ES-I3 (cell line): Measurements from ENCODE around the gene SLC29A3.

Experiments
- H3K36me3 ChIP-seq: 2 replicates; pipeline ENCODE4 v1.6.1; 2013; ENCODE audit warnings: mild to moderate bottlenecking, low read length, control low read depth, moderate library complexity; ENCODE audit not compliant: insufficient read depth
- H3K4me1 ChIP-seq: 2 replicates; pipeline ENCODE4 v1.6.1; 2013; ENCODE audit warnings: mild to moderate bottlenecking, control low read depth, low read length; ENCODE audit not compliant: insufficient read depth
- H3K9ac ChIP-seq: 2 replicates; pipeline ENCODE4 v1.6.1; 2013; ENCODE audit warnings: low read depth, mild to moderate bottlenecking, low read length, moderate library complexity
- H3K9me3 ChIP-seq: 2 replicates; pipeline ENCODE4 v1.6.1; 2013; ENCODE audit warnings: mild to moderate bottlenecking, low read length, moderate library complexity; ENCODE audit not compliant: control insufficient read depth, insufficient read depth

The SLC29A3 gene

DNA sequence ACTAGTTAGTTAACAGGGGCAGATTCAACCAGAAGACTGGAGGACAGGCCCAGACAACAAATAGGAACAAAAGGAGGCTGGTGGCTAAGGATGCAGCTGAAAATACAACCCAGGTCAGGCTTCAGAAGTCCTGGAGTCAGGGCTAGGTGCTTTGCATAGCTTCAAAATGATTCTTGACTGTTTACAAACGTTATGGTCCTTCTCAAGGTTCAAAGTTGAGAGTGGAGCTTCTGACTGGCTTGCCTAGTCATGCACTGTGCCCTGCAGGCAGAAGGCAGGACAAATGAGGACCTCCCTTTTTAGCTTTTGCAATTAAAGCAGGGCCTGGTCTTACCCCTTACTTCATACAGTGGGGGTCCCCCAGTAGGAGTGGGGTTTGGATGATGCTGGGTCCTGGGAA, 73.2 kb downstream of the SLC29A3 start:
- H3K9ac ChIP-seq = no peak overlapping the region

DNA sequence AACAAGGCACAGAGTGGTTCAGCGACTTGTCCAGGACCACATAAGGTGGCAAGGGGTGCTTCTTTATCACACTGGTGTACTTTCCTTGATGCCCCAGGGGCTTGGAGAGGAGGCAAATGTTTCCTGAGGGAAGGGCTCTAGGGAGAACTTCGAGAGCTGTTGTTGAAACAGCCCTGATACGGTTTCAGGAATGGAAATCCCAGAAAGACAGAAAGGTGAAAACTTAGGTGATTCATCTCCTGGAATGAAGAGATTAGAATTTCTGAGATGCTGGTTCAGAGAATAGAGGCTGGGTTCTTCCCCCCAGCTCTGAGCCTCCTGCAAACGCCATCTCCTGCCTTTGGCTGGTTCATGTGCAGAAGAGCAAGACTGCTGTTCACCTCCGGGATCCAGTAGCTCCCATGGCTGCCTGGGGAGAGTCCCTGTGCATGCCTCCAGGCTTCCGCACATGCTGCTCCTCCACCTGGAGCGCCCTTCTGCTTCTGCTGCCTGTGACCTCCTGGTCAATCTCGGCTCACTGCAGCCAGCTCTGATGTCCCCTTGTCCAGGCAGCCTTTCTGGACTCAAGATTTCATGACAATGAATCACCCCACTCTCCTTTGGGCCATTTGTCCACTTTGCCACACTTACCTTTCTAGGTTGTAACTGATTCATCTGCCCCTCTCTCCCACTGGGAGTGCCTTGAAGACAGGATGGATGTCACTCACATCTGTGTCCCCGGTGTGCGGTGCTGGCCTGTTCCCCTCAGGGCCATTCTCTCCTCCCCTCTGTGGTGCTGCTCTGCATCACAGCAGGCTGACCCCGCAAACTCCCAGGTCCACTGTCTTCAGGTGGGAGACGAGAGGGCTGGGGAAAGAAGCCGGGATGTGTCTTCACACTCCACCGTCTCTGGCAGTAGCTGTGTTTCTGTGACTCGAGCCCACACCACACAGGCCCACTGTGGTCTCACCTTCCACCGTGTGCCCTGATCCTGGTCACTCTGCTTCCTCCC, 74.0 kb downstream of the SLC29A3 start:
- Histone ChIP-seq H3K9me3 (no peaks in the 10 kb centered on the region), H3K36me3 (no peaks in the 10 kb centered on the region), H3K4me1 (peaks cover 8% of the 10 kb centered on the region), H3K9ac (no peak overlapping the region)

More for the DNA sequence above, 73.2 kb downstream of the SLC29A3 start:
- no peaks in the 10 kb centered on the region for H3K36me3 ChIP-seq
- peaks cover 8% of the 10 kb centered on the region for H3K4me1 ChIP-seq
- no peaks in the 10 kb centered on the region for H3K9me3 ChIP-seq

- no peaks in the 10 kb centered on the region for H3K9me3 ChIP-seq
- H3K4me1 ChIP-seq = peaks cover 15% of the 10 kb centered on the region
- H3K36me3 ChIP-seq = no peaks in the 10 kb centered on the region
- H3K9ac ChIP-seq = no peak overlapping the region
Observed at GRCh38 chr10:71393841-71394475, 74.9 kb downstream of the SLC29A3 start.

- peaks cover 19% of the 10 kb centered on the region for H3K4me1 ChIP-seq
- no peaks in the 10 kb centered on the region for H3K9me3 ChIP-seq
- H3K9ac ChIP-seq = no peak overlapping the region
- H3K36me3 ChIP-seq = no peaks in the 10 kb centered on the region
Observed at GRCh38 chr10:71394926-71395562, 76.0 kb downstream of the SLC29A3 start.

- Histone ChIP-seq H3K4me1 (peaks cover 17% of the 10 kb centered on the region), H3K36me3 (no peaks in the 10 kb centered on the region)
Observed at GRCh38 chr10:71395621-71396020, 76.6 kb downstream of the SLC29A3 start.

DNA sequence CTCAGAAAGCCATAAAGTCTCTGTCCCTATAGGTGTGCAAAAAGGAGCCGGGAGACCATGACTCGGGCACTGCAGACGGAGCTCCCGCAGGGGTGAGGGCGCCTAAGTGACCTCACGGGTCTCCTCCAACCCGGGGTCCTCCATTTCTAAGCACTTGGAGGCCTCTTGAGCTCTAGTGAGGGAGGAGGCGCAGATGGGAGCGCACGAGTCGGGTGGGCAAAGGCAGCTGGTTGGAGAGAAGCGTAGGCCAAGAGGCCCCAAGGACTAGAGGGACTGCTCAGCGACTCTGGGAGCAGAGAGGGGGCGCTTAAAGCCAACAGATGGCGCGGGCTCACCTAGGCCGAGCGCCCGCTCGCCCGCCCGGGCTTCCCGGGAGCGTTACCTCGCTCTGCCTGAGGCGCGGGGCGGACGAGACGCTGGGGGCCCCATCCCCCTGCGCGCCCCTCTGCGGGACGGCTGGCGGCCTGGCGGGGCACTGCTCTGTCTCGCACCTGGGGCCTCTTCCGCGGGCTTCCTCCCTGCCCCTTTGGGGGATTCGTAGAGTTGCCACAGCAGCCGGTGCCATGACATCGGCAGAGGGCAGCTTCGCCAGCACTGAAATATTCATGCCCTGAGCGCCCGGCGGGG, 77.1 kb downstream of the SLC29A3 start:
- H3K9ac ChIP-seq = peak overlapping the region; percentile 60

More at GRCh38 chr10:71395621-71396020, 76.6 kb downstream of the SLC29A3 start:
- H3K9me3 ChIP-seq = no peaks in the 10 kb centered on the region
- H3K9ac ChIP-seq = no peak overlapping the region

GRCh38 chr10:71396711-71397295, 77.7 kb downstream of the SLC29A3 start, which contains the start of gene CDH23:
TSS of gene CDH23 (plus strand) at chr10:71396920. CDS start at chr10:71439832, 42,912 bp downstream.
- Histone ChIP-seq H3K4me1 (peaks cover 11% of the 10 kb centered on the region; the same call in 1 of the 2 replicates), H3K36me3 (no peaks in the 10 kb centered on the region), H3K9me3 (no peaks in the 10 kb centered on the region), H3K9ac (peak within 1 kb of the TSS; percentile 60)

More for the DNA sequence above, 77.1 kb downstream of the SLC29A3 start:
- Histone ChIP-seq H3K9me3 (no peaks in the 10 kb centered on the region), H3K4me1 (peaks cover 12% of the 10 kb centered on the region), H3K36me3 (no peaks in the 10 kb centered on the region)

DNA sequence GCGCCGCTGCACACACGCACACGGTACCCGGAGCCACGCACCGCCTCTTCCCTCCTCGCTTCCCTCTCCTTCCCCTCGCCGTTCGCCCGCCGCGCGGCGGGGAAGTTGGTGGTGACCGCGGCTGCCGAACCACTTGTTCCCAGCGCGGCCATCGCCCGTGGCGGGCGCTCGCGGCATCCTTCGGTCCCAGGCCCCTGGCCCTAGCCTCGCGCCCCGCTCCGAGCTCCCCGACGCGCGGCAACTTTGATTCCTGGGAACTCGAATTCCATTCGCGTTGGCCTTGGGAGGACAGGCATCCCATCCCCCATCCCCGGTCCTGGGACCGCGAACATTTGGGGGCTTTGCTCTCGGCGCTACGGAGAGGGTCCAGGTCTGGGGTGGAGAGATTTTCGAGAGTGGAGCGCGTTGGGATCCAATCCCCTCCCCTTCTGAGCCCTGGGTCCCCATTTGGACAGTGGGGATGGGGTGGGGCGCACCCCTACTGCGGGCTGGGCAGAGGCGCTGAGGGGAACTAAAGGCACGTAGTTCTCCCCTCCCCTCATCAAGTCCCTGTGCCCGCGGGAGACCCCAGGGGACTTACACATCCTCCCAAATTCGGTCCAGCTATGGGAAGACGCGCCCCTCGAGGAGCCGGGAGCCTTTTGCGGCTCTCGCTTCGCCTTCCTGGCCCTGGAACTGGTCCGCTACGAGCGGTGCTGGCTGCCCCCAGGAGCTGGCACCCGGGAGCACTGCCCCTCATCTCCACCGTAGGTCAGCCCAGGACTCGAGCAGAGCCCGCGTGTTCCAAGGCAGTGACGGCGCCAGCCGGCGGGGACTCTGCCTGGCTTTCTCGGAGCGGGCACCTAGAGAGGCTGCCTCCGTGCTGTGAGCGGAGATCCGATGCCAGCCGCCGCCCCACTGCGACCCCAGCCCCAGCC, 78.5 kb downstream of the SLC29A3 start:
- Histone ChIP-seq H3K36me3 (no peaks in the 10 kb centered on the region), H3K4me1 (peaks cover 11% of the 10 kb centered on the region; the same call in 1 of the 2 replicates), H3K9me3 (no peaks in the 10 kb centered on the region), H3K9ac (peak overlapping the region; percentile 55; the same call in 1 of the 2 replicates)

GRCh38 chr10:71398976-71399375, 79.9 kb downstream of the SLC29A3 start:
- Histone ChIP-seq H3K4me1 (peaks cover 11% of the 10 kb centered on the region; the same call in 1 of the 2 replicates), H3K36me3 (no peaks in the 10 kb centered on the region), H3K9me3 (no peaks in the 10 kb centered on the region), H3K9ac (no peak overlapping the region)

DNA sequence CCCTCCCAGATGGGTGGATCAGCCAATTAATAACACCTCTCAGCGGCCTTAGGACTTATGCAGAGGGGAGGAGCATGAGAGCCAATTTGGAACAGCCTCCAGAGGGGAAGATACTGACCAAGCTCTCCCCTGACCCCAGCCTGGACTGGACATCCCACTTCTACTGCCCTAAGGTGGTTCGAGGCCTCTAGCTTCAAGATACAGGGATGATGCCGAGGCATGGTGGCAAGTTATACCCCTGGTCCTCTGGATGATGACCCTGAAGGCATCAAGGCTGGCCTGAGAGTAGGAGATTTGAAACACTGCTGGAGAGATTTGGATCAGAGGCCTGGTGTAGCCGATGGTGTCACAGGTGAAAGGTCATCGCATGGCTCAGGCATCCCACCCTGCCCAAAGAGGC, 80.9 kb downstream of the SLC29A3 start:
- Histone ChIP-seq H3K4me1 (peaks cover 11% of the 10 kb centered on the region; the same call in 1 of the 2 replicates), H3K36me3 (no peaks in the 10 kb centered on the region), H3K9ac (no peak overlapping the region), H3K9me3 (no peaks in the 10 kb centered on the region)

- H3K9me3 ChIP-seq = no peaks in the 10 kb centered on the region
- no peak overlapping the region for H3K9ac ChIP-seq
- no peaks in the 10 kb centered on the region for H3K36me3 ChIP-seq
- peaks cover 11% of the 10 kb centered on the region; the same call in 1 of the 2 replicates for H3K4me1 ChIP-seq
Observed at GRCh38 chr10:71401056-71401455, 82.0 kb downstream of the SLC29A3 start.

GRCh38 chr10:71402005-71402404, 82.9 kb downstream of the SLC29A3 start:
- Histone ChIP-seq H3K4me1 (peaks cover 11% of the 10 kb centered on the region; the same call in 1 of the 2 replicates), H3K9me3 (no peaks in the 10 kb centered on the region), H3K36me3 (no peaks in the 10 kb centered on the region), H3K9ac (no peak overlapping the region)
